SH-SY5Y (cell line): ENCODE data around the gene DPM2.

Experiments used
- GATA2 ChIP-seq: IDR thresholded peaks from 2 replicates; pipeline ENCODE4 v1.6.1; 2011; ENCODE audit warnings: mild to moderate bottlenecking, low read depth, low read length
- GATA3 ChIP-seq: IDR thresholded peaks from 2 replicates; pipeline ENCODE4 v1.6.1; 2011; ENCODE audit warnings: low read depth, mild to moderate bottlenecking, low read length, moderate library complexity

DNA sequence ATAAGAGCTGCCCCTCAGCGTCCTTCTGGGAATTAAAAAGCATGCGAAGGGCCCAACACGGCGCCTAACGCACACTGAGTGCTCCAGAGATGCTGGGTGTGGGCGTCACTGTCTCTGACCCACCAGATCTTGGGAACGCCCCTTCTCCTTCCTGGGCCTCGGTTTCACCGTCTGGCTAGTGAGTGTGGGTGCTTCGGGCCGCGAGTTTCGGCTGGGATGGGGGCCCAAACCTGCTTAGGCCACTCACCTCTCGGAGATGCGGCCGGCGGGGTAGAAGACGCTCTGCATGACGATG is 10.8 kb downstream of the DPM2 start:
- TF ChIP-seq GATA2 (no peak), GATA3 (no peak)
